H54 (cell line): ENCODE data around the gene ACADS.

Source experiments
- DNase-seq: peaks from one replicate; pipeline ENCODE4 v3.0.0; 2011; ENCODE audit warnings: low spot score, mixed read lengths; ENCODE audit not compliant: insufficient read length
- FAIRE-seq: peaks from 3 replicates; lab custom pipeline; 2011; peaks lifted over from hg19 to GRCh38; lab: Jason Lieb, UNC
- POLR2A ChIP-seq: IDR thresholded peaks from 2 replicates; pipeline ENCODE4 v1.6.1; 2011; ENCODE audit warnings: low read depth, mild to moderate bottlenecking, low read length

ACADS gene

GRCh38 chr12:120690083-120690450, 35.6 kb upstream of the ACADS start:
- FAIRE-seq (no peak), DNase-seq (no peak)
- no peak for TF ChIP-seq POLR2A

DNA sequence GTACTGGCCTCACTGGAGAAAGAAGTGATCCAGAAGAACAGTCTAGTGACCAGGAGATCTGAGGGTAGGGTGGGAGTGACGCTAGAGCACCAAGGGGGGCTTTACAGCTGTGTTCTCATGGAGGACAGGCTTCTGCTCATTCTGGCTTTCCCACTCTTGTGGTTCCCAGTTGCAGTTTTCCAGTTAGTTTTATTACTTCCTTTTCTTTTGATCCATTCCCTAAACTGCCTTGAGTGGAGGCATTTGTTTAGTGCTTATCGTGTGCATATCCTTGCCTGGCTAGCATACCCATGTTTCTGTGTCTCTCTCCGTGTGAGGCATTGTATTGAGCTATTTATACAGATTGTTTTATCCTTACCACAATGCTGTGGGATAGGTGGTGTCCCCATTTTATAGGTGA, 34.6 kb upstream of the ACADS start:
- no peak for FAIRE-seq

DNA sequence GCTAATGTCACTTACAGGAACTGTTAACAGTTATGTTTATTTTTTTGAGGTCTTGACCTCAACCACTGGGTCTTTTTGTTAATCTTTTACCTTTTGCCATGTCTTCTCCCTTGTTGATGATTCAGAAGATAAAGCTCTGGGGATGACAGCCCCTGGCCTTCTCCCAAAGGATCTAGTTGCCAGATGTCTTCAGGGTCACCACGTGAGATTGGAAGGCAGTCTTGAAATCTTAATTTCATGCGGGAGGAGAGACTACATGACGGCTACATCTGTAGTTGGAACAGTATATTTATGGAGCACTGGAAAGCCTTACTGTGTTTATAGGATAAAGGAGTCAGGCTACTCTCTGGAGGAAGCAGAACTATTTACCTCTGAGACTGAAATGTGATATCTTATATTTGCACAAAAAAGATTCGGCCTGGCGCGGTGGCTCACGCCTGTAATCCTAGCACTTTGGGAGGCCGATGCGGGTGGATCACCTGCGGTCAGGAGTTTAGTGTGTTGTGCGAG, 33.0 kb upstream of the ACADS start:
- FAIRE-seq (no peak), DNase-seq (no peak)
- no peak for TF ChIP-seq POLR2A

More for the DNA sequence above, 34.6 kb upstream of the ACADS start:
- DNase-seq: no peak
- TF ChIP-seq POLR2A: no peak

GRCh38 chr12:120693848-120694247, 31.8 kb upstream of the ACADS start:
- no peak for DNase-seq

GRCh38 chr12:120696626-120697025, 29.0 kb upstream of the ACADS start:
- DNase-seq (no peak), FAIRE-seq (no peak)
- TF ChIP-seq POLR2A: no peak

More at GRCh38 chr12:120693848-120694247, 31.8 kb upstream of the ACADS start:
- no peak for TF ChIP-seq POLR2A
- no peak for FAIRE-seq

DNA sequence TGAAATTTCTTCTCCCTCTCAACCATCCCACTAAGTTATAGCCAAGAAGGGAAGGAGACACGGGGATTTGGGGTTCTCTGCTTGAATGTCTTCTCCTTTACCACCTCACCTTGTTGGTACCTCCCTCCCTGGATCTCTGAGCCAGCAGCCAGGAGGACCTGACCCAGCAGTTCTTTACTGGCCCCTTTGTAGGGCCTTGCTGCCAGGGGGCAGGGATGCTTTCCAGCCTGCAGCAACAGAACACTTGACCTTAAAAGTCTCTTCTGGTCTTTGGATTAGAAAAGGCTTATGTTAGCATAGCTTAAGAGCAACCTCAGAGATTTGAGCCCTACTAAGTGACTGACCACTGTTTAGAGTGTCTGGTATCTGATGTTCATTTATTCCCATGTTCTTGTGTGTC, 28.3 kb upstream of the ACADS start:
- DNase-seq (no peak), FAIRE-seq (no peak)
- no peak for TF ChIP-seq POLR2A

GRCh38 chr12:120698665-120699064, 27.0 kb upstream of the ACADS start:
- DNase-seq: no peak
- no peak for TF ChIP-seq POLR2A

DNA sequence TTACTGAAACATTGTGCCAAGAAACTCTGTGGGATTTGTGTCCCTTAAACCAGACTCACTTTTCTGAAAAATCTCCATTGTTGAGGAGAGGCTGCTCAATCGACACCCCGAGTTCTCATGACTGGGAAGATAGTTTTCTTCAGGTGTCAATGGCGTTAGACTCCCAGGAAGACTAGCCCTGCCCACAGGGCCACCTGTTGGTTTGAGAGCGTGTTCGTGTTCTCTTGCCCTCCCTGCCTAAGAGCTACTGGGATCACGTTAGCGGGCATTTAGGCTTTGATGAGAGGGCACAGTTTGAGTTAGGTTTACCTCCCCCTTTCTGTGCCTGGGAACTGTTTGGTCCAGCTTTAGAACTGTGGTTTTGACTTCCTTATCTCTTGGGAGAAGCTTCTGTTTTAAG, 26.1 kb upstream of the ACADS start:
- FAIRE-seq (no peak), DNase-seq (no peak)
- no peak for TF ChIP-seq POLR2A

More at GRCh38 chr12:120698665-120699064, 27.0 kb upstream of the ACADS start:
- FAIRE-seq: no peak

DNA sequence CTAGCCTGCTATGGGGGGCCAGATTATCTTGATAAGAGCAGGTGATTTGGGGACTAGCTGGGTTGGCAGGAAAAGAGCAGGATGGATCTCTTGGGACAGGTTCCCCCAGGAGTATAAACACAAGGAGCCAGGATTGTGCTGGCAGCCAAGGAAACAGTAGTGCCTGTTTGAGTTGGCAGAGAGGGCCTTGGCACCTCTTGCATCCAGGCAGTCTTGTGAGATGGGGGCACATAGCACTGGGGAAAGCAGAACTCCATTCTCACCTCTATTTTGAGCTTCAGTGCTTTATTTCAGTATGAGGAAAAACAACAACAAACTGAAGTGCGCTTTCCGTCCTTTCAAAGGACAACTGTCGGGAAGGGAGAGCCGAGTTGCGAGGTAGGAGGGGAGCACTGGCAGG, 24.7 kb upstream of the ACADS start:
- no peak for TF ChIP-seq POLR2A
- DNase-seq (no peak), FAIRE-seq (no peak)

GRCh38 chr12:120702637-120703036, 23.0 kb upstream of the ACADS start:
- no peak for TF ChIP-seq POLR2A
- DNase-seq (no peak), FAIRE-seq (no peak)

- FAIRE-seq (no peak), DNase-seq (no peak)
- no peak for TF ChIP-seq POLR2A
Observed at GRCh38 chr12:120703311-120703942, 22.2 kb upstream of the ACADS start.

GRCh38 chr12:120705618-120706017, 20.0 kb upstream of the ACADS start:
- no peak for FAIRE-seq
- no peak for DNase-seq
- no peak for TF ChIP-seq POLR2A

GRCh38 chr12:120706029-120706428, 19.6 kb upstream of the ACADS start:
- DNase-seq (no peak), FAIRE-seq (no peak)
- no peak for TF ChIP-seq POLR2A

GRCh38 chr12:120708651-120709050, 17.0 kb upstream of the ACADS start:
- no peak for FAIRE-seq
- no peak for TF ChIP-seq POLR2A
- no peak for DNase-seq

GRCh38 chr12:120710031-120710804, 15.4 kb upstream of the ACADS start, which contains the start of gene UNC119B:
Gene UNC119B, plus strand, starts transcription at chr12:120710458. Its CDS starts 17 bp downstream, at chr12:120710475.
- TF ChIP-seq POLR2A: peak; percentile 78
- FAIRE-seq (no peak), DNase-seq (peak; percentile 79)
